HG02840 (cell line): ENCODE data around the gene USHBP1.
A peak's percentile ranks its signal among the peaks of the same experiment; 100 is the strongest.

Experiments
- ATAC-seq: cut with Tn5 transposase; IDR thresholded peaks from one replicate; pipeline ENCODE4 v1.9.1; 2021; ENCODE audit warnings: mild to moderate bottlenecking, moderate library complexity, moderate number of reproducible peaks; ENCODE audit not compliant: unreplicated experiment, low FRiP score

USHBP1 gene

GRCh38 chr19:17215127-17215971 lies 49.2 kb downstream of the USHBP1 start, which contains the start of gene USE1:
Gene USE1 (plus strand): TSS chr19:17215357. CDS start chr19:17215406, 49 bp downstream.
- peak; percentile 84 for ATAC-seq

GRCh38 chr19:17214508-17215126 lies 49.9 kb downstream of the USHBP1 start:
- no peak for ATAC-seq

- no peak for ATAC-seq
Observed at GRCh38 chr19:17213334-17213733, 51.2 kb downstream of the USHBP1 start.

GRCh38 chr19:17211547-17212446 lies 52.7 kb downstream of the USHBP1 start:
- no peak for ATAC-seq

GRCh38 chr19:17210296-17210695 lies 54.2 kb downstream of the USHBP1 start:
- ATAC-seq: no peak

GRCh38 chr19:17209126-17210036 lies 55.2 kb downstream of the USHBP1 start:
- ATAC-seq: no peak

GRCh38 chr19:17206736-17207581 lies 57.6 kb downstream of the USHBP1 start:
- ATAC-seq: no peak

GRCh38 chr19:17205237-17206140 lies 59.1 kb downstream of the USHBP1 start:
- ATAC-seq: no peak

GRCh38 chr19:17202713-17203112 lies 61.8 kb downstream of the USHBP1 start:
- no peak for ATAC-seq

GRCh38 chr19:17202249-17202648 lies 62.3 kb downstream of the USHBP1 start:
- no peak for ATAC-seq

- ATAC-seq: no peak
Observed at GRCh38 chr19:17200408-17201079, 64.0 kb downstream of the USHBP1 start.
